Measurements from ENCODE around the gene BPIFB3. TPM values are rescaled to one million over a fixed set of nuclear protein-coding genes. Genes with fewer than 3 reads are reported as not detected.

The BPIFB3 gene
- total RNA-seq, 2 donors from 2014 or later = not detected

DNA sequence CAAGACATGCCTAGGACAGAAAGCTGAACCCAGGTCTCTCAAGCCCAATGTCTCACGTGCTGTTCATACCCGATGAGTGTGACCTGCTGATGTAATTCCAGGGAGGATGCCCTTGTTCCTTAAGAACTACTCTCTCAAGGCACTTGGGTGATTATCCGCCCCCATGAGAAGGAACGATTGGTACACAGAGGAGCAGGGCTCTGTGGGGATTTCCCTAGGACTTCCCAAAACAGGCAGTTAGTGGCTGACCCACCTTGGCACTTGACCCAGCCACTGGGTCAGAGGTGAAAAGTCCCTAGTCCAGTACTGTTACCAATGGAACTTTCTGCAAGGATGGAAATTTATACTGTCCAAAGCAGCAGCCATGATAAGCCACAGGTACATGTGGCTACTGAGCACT, 31.4 kb upstream of the BPIFB3 start:
- Histone ChIP-seq H3K27me3 (ENCODE audit: control insufficient read depth, insufficient read depth, low read length, poor library complexity, severe bottlenecking) (no peaks in the 10 kb centered on the region), H3K4me1 (ENCODE audit: control insufficient read depth, insufficient read depth, low read length) (no peaks in the 10 kb centered on the region), H3K27ac (ENCODE audit: low read depth, low read length) (no peak overlapping the region), H3K9me3 (ENCODE audit: control insufficient read depth, low read length) (no peaks in the 10 kb centered on the region), H3K4me3 (ENCODE audit: low read length) (no peak overlapping the region), H3K9ac (ENCODE audit: extremely low read depth, low read length, poor library complexity, severe bottlenecking) (no peak overlapping the region), H3K36me3 (ENCODE audit: control insufficient read depth, insufficient read depth, low read length) (no peaks in the 10 kb centered on the region)
- Mint-ChIP-seq H3K4me3 (no peak overlapping the region), H3K36me3 (ENCODE audit: low read depth) (no peaks in the 10 kb centered on the region), H3K27me3 (ENCODE audit: insufficient read depth) (peaks cover 6% of the 10 kb centered on the region), H3K27ac (no peak overlapping the region), H3K9me3 (no peaks in the 10 kb centered on the region), H3K4me1 (peaks cover 2% of the 10 kb centered on the region)
- no peak for TF ChIP-seq CTCF (conservative IDR thresholded peaks at IDR 0.05)
- WGBS, 2 experiments (ENCODE audit: insufficient coverage in 1 of 2, insufficient read length in 1 of 2) = 87 to 93% methylated on average over 4 of the region's 4 CpGs
- no peak for DNase-seq

DNA sequence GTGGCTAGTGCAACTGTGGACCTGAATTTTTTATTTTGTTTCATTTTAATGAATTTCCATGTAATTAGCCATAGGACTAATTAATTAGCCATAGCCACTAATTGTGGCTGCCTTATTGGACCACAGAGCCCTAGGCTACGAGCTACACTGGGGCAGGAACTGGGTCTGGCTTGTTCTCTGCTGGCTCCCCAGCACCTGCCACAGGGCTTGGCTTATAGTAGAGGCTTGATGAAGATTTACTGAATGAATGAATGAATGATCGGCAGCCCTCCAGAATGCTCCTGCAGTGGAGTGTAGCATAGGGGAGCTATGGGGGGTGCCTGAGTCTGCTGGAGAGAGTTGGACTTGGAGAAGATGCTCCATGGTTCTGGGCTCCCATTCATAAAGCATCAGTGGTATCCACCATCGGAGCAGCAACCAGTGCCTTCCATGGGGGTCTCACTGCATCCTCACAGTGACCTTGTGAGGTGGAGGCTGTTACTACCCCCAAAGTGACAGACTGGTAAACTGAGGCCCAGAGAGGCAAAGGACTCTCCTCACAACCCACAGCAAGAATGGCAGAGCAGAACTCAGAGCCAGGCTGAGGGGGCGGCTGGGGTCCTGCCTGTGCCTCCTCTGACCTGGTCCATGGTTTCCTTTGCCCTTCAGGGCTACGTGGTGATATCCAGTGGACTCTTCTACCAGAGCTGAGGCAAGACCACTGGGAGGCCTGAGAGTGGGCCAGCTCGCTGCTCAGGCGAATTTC, 30.8 kb upstream of the BPIFB3 start:
- no peak overlapping the region for H3K27ac ChIP-seq (ENCODE audit: low read depth, low read length)
- no peaks in the 10 kb centered on the region for H3K9me3 ChIP-seq (ENCODE audit: control insufficient read depth, low read length)
- TF ChIP-seq CTCF (conservative IDR thresholded peaks at IDR 0.05) = no peak
- no peak overlapping the region for H3K9ac ChIP-seq (ENCODE audit: extremely low read depth, low read length, poor library complexity, severe bottlenecking)
- H3K36me3 ChIP-seq (ENCODE audit: control insufficient read depth, insufficient read depth, low read length) = no peaks in the 10 kb centered on the region
- H3K27ac Mint-ChIP-seq = no peak overlapping the region
- H3K9me3 Mint-ChIP-seq = no peaks in the 10 kb centered on the region
- WGBS, 2 experiments (ENCODE audit: insufficient coverage in 1 of 2, insufficient read length in 1 of 2) = 93 to 96% methylated on average over 7 of the region's 7 CpGs
- H3K4me1 ChIP-seq (ENCODE audit: control insufficient read depth, insufficient read depth, low read length) = no peaks in the 10 kb centered on the region
- H3K4me3 Mint-ChIP-seq = no peak overlapping the region
- H3K36me3 Mint-ChIP-seq (ENCODE audit: low read depth) = no peaks in the 10 kb centered on the region
- H3K4me3 ChIP-seq (ENCODE audit: low read length) = no peak overlapping the region
- peaks cover 2% of the 10 kb centered on the region for H3K4me1 Mint-ChIP-seq
- no peaks in the 10 kb centered on the region for H3K27me3 Mint-ChIP-seq (ENCODE audit: insufficient read depth)
- H3K27me3 ChIP-seq (ENCODE audit: control insufficient read depth, insufficient read depth, low read length, poor library complexity, severe bottlenecking) = no peaks in the 10 kb centered on the region
- no peak for DNase-seq

- no peak for DNase-seq
- H3K27ac Mint-ChIP-seq = no peak overlapping the region
- Histone ChIP-seq H3K27me3 (ENCODE audit: control insufficient read depth, insufficient read depth, low read length, poor library complexity, severe bottlenecking) (no peaks in the 10 kb centered on the region), H3K36me3 (ENCODE audit: control insufficient read depth, insufficient read depth, low read length) (no peaks in the 10 kb centered on the region), H3K9me3 (ENCODE audit: control insufficient read depth, low read length) (no peaks in the 10 kb centered on the region), H3K27ac (ENCODE audit: low read depth, low read length) (no peak overlapping the region), H3K4me3 (ENCODE audit: low read length) (no peak overlapping the region), H3K9ac (ENCODE audit: extremely low read depth, low read length, poor library complexity, severe bottlenecking) (no peak overlapping the region), H3K4me1 (ENCODE audit: control insufficient read depth, insufficient read depth, low read length) (no peaks in the 10 kb centered on the region)
- peaks cover 2% of the 10 kb centered on the region for H3K4me1 Mint-ChIP-seq
- no peaks in the 10 kb centered on the region for H3K27me3 Mint-ChIP-seq (ENCODE audit: insufficient read depth)
- no peak overlapping the region for H3K4me3 Mint-ChIP-seq
- H3K9me3 Mint-ChIP-seq = no peaks in the 10 kb centered on the region
- 57 to 72% methylated on average over 3 to 6 of the region's 6 CpGs for WGBS, 2 experiments (ENCODE audit: insufficient coverage in 1 of 2, insufficient read length in 1 of 2)
- H3K36me3 Mint-ChIP-seq (ENCODE audit: low read depth) = no peaks in the 10 kb centered on the region
- no peak for TF ChIP-seq CTCF (conservative IDR thresholded peaks at IDR 0.05)
These were observed 30.1 kb upstream of the BPIFB3 start for GRCh38 chr20:33023439-33024242.

All from endodermal cell (in vitro differentiated cells).